ENCODE results near the gene BANP.

The BANP gene

DNA sequence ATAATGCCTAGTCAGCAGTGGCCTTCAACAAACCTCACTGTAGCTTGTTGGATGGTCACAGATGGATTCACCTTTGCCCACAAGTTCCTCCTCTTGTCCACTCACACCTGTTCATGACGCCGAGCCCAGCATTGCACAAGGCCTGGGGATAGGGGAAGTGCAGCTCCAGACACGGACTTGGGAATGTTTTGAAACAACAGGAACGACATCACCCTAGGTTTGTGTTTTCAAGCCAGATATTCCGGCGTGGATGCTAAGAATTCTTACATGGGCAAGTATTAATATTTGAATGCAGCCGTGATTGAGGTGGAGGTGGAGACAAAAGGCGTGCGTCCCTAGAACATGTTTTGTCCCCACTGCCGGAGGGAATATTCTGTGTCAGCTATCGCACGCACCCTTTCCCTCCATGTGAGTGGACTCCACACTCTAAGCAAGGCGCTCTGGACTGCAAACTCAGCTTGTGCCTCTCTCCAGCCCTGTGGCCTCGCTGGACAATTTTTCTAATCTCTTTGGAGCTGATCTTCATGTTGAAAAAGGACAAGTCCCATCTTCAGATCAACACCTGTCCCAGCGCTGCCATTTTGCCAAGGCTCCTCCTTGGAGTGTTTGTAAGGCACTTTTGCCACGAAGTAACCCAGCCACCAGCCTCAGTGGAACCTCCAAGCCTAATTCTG is 2.0 kb upstream of the BANP start:
- no peak for DNase-seq (ENCODE audit: low read depth)

DNA sequence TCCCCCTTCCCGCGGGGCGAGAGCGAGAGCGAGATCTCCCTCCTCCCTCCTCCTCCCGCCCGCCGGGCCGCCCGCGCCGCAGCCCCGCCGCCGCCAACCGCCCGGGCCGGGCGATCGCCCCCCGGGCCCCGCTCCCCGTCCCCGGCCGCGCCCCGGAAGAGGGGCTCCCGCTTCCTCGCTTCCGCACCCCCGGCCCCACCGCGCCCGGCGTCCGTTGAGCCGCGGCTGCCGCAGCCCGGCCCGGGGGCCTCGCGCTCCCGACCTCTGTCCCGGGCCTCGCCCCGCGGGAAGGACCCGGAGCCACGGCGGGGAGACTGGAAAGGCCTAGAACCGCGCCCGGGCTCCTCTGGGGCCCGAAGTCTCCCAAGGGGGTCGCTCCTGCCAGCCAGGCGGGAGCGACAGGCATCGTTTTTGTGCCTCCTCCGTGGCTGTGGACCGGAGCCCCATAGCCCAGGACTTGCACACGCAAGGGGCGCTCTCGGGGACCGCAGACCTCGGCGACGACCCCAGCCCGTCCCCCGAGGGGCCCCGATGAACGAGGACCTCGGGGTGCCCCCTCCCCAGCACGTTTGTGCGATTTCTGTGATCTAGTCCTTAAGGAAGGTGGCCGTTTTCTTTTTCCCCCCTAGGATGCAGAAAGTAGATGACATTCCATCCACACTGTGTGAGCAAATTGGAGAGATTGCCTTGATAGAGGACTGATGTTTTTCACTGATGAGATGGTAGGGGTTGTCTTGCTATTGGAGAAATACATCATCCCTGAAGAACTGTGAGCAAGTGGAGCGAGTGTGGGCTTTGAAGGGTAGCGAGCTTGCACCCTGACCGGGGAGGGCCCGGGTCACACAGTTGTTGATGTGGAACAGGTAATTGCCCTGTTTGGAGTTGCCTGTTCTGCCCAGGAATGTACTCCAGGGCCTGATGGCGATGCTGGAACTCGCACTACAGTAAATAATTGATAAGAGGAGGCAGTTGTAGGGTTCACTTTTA is 611 bp downstream of the BANP start:
- DNase-seq (ENCODE audit: low read depth), result no peak

DNA sequence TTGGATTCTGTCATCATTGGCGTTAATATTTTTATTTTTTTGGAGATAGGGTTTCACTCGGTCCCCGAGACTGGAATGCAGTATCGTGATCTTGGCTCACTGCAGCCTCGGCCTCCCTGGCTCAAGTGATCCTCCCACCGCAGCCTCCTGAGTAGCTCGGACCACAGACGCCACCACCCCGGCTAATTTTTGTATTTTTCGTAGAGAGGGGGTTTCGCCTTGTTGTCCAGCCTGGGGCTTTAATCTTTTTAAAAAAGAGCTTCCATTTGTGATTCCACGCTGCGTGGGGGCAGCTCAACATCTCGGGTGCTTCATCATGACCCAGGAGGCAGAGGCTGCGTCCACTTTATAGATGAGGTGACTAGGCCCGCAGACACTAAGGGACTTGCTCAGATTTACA is 1.5 kb downstream of the BANP start:
- no peak for DNase-seq (ENCODE audit: low read depth)

DNA sequence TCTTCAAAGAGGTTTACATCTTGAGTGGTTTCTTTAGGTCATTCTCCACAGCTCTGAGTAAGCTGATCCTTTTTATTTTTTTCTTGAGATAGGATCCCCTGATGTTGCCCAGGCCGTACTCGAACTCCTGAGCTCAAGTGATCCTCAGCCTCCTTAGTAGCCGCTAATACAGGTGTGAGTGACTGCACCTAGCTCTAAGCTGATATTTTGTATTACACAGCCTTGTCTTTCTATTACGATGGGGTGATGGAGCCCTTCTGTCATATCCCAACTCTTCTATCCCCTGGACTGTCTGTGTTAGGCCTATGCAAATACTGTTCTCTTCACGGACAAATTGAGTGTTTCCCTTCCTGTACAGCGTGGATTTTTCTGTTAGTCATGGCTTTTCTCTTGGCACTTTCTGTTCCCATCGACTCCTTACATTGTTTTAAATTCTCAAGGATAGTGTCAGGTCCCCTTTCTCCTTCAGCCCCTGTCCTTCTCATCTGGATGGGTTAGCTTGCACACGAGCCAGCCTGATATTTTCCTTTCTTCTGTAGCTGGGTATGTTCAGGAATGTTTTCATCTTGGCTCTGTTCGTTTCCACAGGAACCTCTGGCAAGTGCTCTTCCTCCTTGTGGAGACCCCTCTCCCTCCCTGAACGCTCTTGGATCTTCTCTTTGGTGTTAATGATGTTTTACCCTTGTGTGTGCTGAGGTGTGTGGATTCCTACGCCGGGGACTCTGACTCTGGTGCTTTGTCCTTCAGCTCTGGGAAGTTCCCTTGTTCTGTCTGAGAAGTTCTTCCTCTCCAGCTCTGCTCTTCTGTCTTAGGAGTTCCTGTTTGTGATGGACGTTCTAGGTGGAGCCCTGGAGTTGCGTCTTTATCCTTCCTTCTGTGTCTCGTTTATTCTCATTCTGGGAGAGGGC is 2.3 kb downstream of the BANP start:
- DNase-seq (ENCODE audit: low read depth), result no peak

DNA sequence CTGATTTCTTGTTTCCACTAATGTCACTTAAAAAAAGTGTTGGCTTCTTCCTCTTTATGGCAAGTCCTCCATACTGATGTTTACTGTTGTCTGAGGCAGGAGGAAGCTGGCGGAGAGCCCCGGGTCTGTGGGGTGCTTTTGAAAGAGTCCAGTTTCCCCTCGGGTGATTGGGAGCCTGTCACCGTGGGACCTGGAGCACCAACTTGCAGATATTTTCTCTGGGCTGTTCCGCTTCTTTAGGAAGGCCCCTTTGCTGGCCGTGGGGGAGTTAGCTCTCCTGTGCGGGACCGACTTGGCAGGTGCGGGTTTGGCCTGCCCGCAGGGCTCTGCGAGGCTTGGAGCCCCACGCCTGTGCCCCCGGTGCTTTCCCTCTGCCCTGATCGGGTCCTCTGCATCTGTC is 3.1 kb downstream of the BANP start:
- DNase-seq (ENCODE audit: low read depth), result no peak

DNA sequence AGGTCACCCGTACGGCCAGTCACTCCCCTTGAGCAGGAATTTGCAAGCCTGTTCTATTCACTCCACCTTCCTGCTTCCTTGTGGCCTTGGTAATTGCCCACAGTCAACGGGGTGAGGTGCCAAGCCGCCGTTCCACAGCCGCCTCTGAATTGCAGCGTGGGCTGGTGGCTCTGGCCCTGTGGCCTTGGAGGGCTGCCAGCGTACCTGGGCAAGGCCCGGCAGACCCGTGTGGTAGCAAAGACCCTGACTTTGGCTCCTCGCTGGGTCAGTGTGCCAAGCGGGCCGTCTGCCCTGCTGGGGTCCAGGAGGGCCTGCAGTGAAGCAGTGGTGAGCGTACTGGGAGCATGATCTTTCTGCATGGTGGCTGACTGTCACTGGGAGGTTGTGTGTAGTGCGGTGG is 3.6 kb downstream of the BANP start:
- no peak for DNase-seq (ENCODE audit: low read depth)

DNA sequence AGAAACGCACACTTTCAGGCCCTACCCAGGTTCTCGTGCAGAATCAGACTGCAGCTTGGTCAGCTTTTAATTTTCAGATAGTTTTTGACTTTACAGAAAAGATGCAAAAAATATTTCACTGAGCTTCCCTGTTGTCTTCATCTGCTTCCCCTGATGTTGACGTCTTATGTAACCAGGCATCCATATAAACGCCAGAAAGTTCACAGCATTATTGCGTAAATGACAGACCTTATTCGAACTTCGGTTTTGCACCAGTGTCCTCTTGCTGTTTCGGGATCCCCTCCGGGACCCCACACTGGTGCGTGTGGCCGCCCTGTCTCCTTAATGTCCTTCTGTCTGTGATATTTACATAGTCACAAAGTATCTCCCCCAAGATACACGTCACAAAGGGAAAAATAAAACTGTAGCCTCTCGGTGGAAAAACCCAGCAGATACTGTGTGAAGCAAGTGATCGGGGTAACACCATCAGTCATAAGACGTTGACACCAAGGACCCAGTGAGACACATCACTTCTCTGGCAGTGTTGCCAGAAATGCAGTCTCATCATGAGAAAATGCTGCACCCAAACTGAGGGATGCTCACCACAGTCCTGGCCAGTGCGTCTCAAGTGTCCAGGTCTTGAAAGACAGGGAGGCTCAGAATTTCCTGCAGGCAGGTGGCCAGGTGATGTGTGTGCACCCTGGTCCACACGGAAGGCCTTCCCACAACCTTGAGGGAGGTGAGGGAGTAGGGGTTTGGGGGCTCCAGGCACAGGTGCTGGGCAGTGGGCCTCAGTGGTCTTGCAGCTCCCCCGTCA is 4.3 kb downstream of the BANP start:
- peak; percentile 31 for DNase-seq (ENCODE audit: low read depth)

DNA sequence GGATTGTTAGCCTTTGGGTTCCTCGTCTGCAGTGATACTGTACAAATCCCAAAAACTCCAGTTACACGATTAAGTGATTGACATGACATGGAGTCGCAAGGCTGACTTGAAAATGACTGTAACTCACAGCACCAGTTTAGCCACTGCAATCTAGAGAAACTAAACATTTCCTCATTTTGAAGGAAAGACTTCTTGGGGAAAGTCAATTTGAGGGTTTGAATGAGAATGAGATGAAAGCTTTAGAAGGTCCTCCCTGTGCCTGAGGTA is 4.8 kb downstream of the BANP start:
- no peak for DNase-seq (ENCODE audit: low read depth)

DNA sequence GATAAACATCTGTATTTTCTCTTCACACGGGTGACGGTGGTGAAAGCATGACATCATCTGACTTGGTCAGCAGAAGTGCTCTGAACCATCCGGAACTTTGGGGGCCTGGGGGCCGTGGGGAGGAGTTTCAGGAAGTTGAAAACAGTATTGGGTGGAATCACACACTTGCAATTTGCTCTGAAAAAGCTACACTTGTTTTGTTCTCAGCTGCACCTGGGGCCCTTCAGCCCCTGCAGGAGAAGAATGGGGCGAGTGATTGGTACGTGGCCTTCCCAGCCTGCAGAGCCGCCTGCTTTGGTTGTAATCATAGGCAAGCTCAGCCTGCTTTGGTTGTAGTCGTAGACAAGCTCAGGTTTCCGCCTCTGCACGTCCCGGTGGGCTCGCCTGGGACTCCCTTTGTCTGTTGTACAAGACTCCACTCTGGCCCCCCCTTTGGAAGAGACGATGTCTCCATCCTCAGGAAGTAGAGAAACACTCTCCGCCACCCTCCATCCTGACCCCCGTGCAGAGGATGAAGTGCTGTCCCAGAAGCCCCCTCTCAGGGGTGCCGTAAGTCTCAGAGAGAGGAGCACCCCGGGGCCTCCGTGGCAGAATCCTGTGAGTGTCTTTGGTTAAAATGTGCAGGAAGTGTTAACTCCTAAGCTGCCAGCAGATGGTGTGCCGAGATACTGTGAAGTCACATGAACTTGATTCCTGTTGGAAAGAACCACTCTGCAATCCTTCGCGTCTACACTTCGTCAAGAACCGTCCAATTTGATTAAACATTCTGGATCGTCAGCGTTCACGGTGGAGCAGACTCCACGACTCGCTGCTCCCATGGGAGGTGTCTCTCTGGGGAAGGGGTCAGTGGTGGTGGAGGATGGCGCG is 5.4 kb downstream of the BANP start:
- DNase-seq (ENCODE audit: low read depth), result peak; percentile 85

DNA sequence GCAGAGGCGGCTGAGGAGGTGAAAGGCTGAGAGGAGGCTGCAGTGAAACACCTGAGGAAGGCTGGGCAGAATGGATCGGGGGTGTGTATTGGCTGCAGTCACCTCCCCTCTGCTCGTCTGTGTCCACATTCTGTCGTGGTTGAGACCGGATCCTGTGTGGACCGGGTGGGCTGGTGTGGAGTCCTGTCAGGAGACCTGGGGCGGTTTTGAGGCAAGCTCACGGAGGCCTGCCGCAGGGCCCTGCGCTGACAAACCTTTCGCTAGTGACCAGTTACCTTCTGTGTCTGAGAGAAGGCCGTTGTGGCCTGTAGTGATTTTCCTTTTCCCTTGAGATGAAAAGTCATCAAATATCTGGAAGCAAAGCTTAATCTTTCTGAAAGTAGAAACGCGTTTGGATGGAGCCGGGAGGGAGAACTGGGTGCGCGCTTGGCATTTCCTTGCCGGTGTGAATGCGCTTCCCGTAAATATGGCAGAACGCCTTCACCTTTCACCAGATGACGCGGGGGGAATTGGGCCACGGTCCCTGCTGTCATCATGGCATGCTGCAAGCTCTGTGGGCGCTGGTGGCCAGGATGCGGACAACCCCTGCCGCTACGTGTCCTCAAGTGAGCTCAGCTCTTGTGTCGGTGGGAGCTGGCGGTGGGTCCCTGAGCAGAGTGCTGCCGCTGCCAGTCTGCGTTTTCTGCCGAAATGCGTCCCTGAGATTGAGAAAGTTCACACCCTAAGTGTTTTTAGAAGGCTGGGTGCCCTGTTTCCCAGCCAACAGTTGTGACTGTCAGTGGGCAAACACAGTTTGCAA is 6.3 kb downstream of the BANP start:
- no peak for DNase-seq (ENCODE audit: low read depth)

DNA sequence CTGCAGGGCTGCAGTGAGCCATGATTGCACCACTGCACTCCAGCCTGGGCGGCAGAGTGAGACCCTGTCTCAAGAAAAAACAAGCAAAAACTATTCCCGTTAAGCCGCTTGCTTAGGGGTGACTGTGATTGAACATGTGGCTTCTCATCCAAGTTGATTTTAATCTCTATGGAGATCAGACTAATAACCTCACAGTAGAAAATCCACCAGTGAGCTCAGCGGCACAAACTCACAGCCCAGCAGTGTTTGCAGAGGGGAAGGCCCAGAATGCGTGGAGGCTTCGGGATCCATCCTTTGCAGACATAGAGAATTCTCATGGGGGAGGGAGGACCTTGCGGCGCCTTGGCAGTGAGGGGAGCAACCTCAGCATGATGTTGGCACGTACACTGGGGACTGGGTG is 7.4 kb downstream of the BANP start:
- DNase-seq (ENCODE audit: low read depth), result no peak

DNA sequence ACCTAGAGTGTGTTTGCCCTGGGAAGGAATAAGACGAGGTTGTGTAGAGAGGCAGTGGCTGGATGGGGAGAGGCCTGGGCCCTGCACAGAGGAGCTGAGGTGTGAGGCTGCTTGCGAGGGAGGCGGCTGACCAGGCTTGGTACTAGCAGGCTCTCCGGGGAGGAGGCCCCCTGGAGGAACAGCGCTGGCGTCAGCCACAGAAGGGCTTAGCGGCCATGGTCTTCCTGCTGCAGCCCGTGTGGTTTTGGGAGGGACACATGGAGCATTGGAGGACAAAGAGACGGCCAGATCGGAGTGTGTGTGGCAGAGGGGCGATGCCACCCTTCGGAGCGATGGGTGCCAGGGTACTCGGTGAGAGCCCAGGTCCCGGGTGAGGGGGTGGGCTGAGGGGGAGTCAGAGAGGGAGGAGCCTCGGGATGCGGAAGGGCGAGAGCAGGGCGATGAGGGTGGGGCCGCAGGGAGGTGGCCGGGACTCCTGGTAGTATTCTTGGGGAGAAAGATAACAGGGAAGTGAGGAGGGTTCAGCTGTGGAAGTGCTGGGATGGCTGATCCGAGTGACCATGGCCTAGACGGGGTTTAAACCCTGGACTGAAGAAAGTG is 8.3 kb downstream of the BANP start:
- DNase-seq (ENCODE audit: low read depth), result peak; percentile 46

DNA sequence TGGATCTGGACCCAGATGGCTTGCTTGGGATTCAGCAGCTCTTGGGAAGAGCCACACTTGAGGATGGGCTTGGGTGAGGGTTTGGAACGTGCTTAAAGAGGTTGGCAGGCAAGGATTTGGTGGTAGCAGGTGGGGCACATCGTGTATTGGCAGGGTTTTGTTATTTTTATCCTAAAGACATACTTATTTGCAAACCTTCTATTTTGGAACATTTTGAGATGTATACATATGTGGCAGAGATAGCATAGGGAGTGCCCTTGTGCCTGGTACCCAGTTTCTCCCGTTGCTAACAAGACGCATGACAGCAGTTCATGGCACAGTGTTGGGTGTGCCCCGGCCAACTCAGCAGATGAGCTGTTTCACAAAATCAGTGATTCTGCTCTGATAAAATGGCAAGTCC is 9.1 kb downstream of the BANP start:
- DNase-seq (ENCODE audit: low read depth), result no peak

DNA sequence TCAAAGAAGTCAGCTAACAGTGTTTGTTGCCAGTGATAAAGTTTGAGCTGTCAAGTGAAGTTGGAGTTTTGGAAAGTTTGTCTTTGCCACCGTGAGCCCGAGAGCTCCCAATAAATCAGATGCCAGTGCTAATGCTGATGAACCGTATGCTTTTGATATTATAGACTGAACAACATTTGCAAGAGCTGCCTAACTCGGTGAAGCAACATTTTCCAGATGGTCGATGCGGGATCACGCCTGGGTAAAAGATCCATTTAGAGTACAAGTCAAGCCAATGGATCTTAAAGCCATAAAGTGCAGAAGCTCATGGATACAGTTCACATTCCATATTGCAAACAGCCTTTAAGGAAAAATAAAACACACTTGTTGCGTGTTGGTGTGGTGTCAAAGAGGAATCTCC is 9.6 kb downstream of the BANP start:
- DNase-seq (ENCODE audit: low read depth), result no peak

DNA sequence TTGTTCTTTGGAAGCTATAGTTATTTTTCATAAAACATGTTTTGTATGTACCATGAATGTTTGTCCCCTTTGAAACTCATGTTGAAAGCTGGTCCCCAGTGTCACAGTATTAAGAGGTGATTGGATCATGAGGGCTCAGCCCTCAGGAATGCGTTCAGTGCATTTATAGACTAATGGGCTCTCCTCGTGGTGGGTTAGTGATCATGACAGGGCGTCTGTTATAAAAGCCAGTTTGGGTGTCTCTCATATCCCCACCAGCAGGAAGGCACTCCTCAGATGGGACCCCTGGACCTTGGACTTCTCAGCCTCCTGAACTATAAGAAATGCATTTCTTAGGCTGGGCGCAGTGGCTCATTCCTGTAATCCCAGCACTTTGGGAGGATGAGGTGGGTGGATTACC is 10.4 kb downstream of the BANP start:
- no peak for DNase-seq (ENCODE audit: low read depth)

DNA sequence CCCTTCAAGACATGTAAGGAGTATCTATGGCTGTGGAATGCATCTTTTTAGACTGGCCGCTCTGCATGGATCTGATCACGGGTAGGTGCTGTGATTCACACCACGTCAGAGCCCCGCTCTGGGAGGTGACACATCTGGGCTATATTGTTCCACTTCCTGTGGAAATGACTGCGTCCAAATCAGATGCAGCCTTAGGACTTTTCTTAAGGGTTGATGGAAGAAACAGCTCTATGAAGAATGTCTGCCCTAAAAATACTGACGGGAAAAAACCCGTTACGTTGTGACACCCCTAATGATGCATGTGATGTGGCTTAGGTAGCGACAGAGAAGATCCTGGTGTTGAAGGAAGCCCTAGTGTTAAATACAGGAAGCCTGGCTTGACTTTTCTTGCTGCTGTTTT is 12.2 kb downstream of the BANP start:
- peak; percentile 62 for DNase-seq (ENCODE audit: low read depth)

DNA sequence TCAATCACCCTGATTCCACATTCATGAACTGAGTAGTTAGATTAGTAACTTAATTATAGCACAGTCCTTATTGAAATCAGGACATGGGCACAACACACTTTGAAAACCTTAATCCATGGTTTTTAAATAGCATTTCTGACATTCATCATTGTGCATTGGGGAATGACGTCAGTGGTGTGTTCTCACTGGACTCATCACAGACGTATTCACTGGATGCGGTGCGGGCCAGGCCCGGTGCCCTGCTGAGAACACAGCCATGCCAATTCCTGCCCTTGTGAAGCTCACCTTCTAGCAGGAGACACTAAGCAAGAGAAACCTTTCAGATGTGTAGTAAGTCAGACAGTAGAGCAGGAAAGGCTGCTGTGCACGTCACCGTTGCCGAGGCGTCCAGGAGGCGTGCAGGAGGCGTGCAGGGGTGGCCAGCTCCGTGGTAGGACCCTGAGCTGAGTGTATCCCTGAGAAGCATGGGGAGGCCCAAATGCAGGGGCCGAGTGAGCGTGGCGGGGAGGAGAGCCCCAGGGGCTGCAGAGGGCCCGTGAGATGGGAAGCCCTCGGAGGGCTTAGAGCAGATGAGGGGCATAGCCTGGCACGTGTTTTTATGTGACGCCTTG is 12.9 kb downstream of the BANP start:
- DNase-seq (ENCODE audit: low read depth), result no peak

DNA sequence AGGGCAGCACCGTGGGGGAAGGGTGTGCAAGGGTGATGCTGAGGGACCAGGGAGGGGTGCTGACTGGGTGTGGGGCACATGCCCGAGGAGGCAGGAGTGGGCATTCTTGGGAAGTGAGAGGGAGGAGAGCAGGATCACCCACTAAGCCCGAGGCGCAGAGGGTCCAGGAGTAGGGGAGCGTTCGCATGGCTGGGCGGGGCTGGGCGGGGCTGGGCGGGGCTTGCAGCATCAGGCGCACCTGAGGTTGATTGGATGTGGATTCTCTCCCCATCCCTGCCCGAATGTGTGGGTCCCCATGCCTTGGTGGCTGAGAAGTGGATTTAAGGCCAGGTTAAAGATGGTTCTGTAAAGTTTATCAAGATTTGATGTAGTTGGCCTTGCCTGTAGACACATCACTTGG is 14.2 kb downstream of the BANP start:
- DNase-seq (ENCODE audit: low read depth), result no peak

DNA sequence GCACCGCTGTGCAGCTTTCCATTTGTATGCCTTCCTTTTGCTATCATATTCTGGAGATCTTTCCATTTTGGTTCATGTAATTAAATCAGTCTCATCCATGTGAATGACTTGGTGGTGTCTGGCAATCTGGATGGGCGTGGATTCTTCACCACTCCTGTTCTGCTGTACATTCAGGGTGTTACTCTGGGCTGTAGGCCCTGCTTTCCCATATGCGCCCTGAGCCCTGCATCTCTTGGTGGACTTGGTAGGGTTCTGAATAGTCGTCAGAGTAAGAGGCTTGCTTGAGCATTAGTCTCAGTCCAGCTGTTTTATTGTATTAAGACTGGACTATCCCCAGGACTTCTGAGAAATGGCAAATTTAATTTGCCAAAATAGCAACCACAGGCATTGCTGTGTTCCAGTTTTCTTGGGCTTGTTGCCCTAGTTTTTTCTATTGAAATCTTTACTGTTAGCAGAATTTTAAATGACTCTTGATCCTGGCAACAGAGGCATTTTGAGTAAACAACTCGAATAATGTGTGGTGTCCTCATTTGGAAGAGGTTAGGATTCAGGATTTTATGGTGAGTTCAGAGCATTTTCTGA is 14.9 kb downstream of the BANP start:
- no peak for DNase-seq (ENCODE audit: low read depth)
